ENCODE results near the gene NXNL1. TPM values are rescaled to one million over a fixed set of nuclear protein-coding genes. Genes with fewer than 3 reads are reported as not detected.

NXNL1 gene
- total and polyA plus RNA-seq, 2 donors (not counting 3 experiments of a cell fraction or from before 2014, with no cell fraction given), result not detected

DNA sequence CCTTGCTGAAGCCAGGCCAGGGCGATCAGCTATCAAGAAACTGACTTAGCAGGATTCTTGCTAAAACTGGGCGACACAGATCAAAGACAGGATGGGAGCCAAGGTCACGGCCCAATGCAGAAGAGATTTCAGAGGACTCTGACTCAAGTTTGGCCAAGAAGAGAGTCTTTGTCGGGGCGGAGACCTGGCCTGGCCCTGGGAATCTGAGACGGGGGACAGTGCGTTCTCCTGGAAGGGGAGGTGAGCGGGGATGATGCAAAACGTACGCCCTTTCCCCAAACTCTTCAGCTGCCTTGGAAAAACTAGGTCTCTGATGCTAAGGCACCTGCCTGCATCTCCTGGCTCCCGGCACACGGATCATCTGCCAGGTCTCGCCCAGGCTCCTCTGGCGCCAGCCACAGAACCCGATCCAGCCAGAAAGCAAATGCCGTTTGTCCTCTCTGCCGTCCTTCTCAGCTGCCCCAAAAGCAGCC, 31.0 kb downstream of the NXNL1 start:
- Histone ChIP-seq H3K4me3 (replicated peaks in 1 of 3; ENCODE audit: insufficient read depth in 1 of 3, low read depth in 1 of 3, low read length in 3 of 3) (no peak overlapping the region), H3K27me3 (ENCODE audit: control insufficient read depth in 2 of 2, insufficient read depth in 2 of 2, low read length in 2 of 2) (no peaks in the 10 kb centered on the region), H3K9ac (replicated peaks; ENCODE audit: extremely low read depth, insufficient read depth, low read length) (no peak overlapping the region), H3K79me2 (ENCODE audit: control insufficient read depth, insufficient read depth, low read length) (no peaks in the 10 kb centered on the region), H3K4me2 (ENCODE audit: insufficient read depth, low read length) (no peak overlapping the region), H2AFZ (ENCODE audit: low read depth, low read length) (no peak overlapping the region), H3K9me1 (replicated peaks; ENCODE audit: control insufficient read depth, extremely low read depth, insufficient read depth, low read length) (no peaks in the 10 kb centered on the region), H3K27ac (ENCODE audit: insufficient read depth, low read depth, low read length) (no peak overlapping the region), H3K4me1 (ENCODE audit: control insufficient read depth, extremely low read depth, insufficient read depth, low read length) (no peaks in the 10 kb centered on the region), H3K36me3 (ENCODE audit: control insufficient read depth in 2 of 2, extremely low read depth in 1 of 2, insufficient read depth in 2 of 2, low read length in 2 of 2) (no peaks in the 10 kb centered on the region), H4K20me1 (replicated peaks; ENCODE audit: control insufficient read depth, extremely low read depth, insufficient read depth, low read length) (no peaks in the 10 kb centered on the region), H3K9me3 (replicated peaks; ENCODE audit: control insufficient read depth, insufficient read depth, low read length) (no peaks in the 10 kb centered on the region)
- DNase-seq (ENCODE audit: low read depth, low spot score) (no peak), FAIRE-seq (no peak)
- TF ChIP-seq POLR2A (IDR thresholded peaks at IDR 0.05; ENCODE audit: low read depth, low read length) (no peak), FOS (IDR thresholded peaks at IDR 0.05; ENCODE audit: borderline replicate concordance, insufficient read depth, low read length) (no peak), MYC (IDR thresholded peaks at IDR 0.05; ENCODE audit: low read depth, low read length) (no peak), GATA2 (IDR thresholded peaks at IDR 0.05; ENCODE audit: insufficient read depth, insufficient read length, low read depth, low read length) (no peak), POLR2AphosphoS5 (IDR thresholded peaks at IDR 0.05; ENCODE audit: insufficient read depth, low read depth, low read length) (no peak), EZH2 (IDR thresholded peaks at IDR 0.05; ENCODE audit: borderline replicate concordance, low read depth, low read length, severe bottlenecking) (no peak), JUN (IDR thresholded peaks at IDR 0.05; ENCODE audit: borderline replicate concordance, insufficient read depth, insufficient read length, low read depth) (no peak)
- TF ChIP-seq, protein P1, sequence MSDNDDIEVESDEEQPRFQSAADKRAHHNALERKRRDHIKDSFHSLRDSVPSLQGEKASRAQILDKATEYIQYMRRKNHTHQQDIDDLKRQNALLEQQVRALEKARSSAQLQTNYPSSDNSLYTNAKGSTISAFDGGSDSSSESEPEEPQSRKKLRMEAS (IDR thresholded peaks at IDR 0.05; ENCODE audit: insufficient read depth, insufficient read length), result no peak
- TF ChIP-seq, protein P2, sequence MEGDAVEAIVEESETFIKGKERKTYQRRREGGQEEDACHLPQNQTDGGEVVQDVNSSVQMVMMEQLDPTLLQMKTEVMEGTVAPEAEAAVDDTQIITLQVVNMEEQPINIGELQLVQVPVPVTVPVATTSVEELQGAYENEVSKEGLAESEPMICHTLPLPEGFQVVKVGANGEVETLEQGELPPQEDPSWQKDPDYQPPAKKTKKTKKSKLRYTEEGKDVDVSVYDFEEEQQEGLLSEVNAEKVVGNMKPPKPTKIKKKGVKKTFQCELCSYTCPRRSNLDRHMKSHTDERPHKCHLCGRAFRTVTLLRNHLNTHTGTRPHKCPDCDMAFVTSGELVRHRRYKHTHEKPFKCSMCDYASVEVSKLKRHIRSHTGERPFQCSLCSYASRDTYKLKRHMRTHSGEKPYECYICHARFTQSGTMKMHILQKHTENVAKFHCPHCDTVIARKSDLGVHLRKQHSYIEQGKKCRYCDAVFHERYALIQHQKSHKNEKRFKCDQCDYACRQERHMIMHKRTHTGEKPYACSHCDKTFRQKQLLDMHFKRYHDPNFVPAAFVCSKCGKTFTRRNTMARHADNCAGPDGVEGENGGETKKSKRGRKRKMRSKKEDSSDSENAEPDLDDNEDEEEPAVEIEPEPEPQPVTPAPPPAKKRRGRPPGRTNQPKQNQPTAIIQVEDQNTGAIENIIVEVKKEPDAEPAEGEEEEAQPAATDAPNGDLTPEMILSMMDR (IDR thresholded peaks at IDR 0.05; ENCODE audit: extremely low read depth in 1 of 2, insufficient read depth in 1 of 2, low read depth in 1 of 2, low read length in 2 of 2), result no peak
- ChIA-PET POLR2A (no interaction called here), CTCF (interaction anchor here (0.7 to 1.8 kb wide), 4 partner anchors 10 to 63 kb away, joined by 3 to 5 read pairs (median 4); no protein-coding TSS in a partner anchor)
- no TSS peak for BruUV-seq (replicated peaks)
- intact Hi-C loops (cut with micrococcal nuclease) (no loop called here), dilution Hi-C loops (cut with MboI; ENCODE audit: extremely low pct_ligation_motif_present, low sequenced_read_pairs) (no loop called here)
